H1 (cell line): ENCODE measurements around the gene TSPAN15. TPM values are rescaled to one million over a fixed set of nuclear protein-coding genes. Genes with fewer than 3 reads are reported as not detected.

Source experiments
- ATF3 ChIP-seq: IDR thresholded peaks from 2 replicates; pipeline ENCODE4 v1.6.1; 2011; ENCODE audit warnings: low read depth, mild to moderate bottlenecking, low read length; ENCODE audit not compliant: insufficient read depth
- CHD7 ChIP-seq: fragments of 300-600 bp; sonication (generic); IDR thresholded peaks from 2 replicates; pipeline ENCODE4 v1.7.1; 2012; ENCODE audit warnings: low read length, moderate library complexity, mild to moderate bottlenecking, inconsistent platforms; ENCODE audit not compliant: insufficient replicate concordance
- MAFK ChIP-seq: IDR thresholded peaks from 2 replicates; pipeline ENCODE4 v1.6.1; 2012; ENCODE audit warnings: low read depth, mild to moderate bottlenecking, improper control_type of control experiment, low read length
- POLR2AphosphoS5 ChIP-seq: IDR thresholded peaks from 2 replicates; pipeline ENCODE4 v1.6.1; 2011; ENCODE audit warnings: low read depth, low read length
- SIN3A ChIP-seq, 2 experiments: IDR thresholded peaks in 1 of 2; conservative IDR thresholded peaks in 1 of 2; 2 replicates each; pipeline ENCODE4 v1.6.1; 2011 to 2012; ENCODE audit warnings: low read length in 2 of 2, improper control_type of control experiment in 1 of 2, low read depth in 1 of 2, mild to moderate bottlenecking in 1 of 2
- SIX5 ChIP-seq: IDR thresholded peaks from 2 replicates; pipeline ENCODE4 v1.6.1; 2011; ENCODE audit warnings: mild to moderate bottlenecking, low read depth, low read length
- polyA plus RNA-seq, 7 experiments: library from polyadenylated mRNA; depleted of rRNA in 3 of 7; stranded (reverse) in 5 of 7; unstranded in 2 of 7; fragments of >200 nt in 5 of 7; fragments of 200-250 nt in 2 of 7; gene quantifications; 1 replicate in 5 of 7; 2 replicates in 1 of 7; 4 replicates in 1 of 7; pipeline versions ENCODE4 v1.2.1 to v1.2.3, GENCODE V29; 2011 to 2013; ENCODE audit warnings: missing spikeins in 2 of 7, mixed read lengths in 2 of 7
- total RNA-seq: library from RNA; stranded (reverse); fragmentation: NEBNext Ultra II Directional; extraction: Animal tissue kit (Norgen Biotek cat#: 25700); gene quantifications from 2 replicates; pipeline ENCODE4 v1.2.1, GENCODE V29; 2021

Gene TSPAN15
- total and polyA plus RNA-seq, 2 of the 8 experiments (the other 6 are each of a cell fraction or from before 2014, with no cell fraction given): 9.7 to 20.0 TPM

DNA sequence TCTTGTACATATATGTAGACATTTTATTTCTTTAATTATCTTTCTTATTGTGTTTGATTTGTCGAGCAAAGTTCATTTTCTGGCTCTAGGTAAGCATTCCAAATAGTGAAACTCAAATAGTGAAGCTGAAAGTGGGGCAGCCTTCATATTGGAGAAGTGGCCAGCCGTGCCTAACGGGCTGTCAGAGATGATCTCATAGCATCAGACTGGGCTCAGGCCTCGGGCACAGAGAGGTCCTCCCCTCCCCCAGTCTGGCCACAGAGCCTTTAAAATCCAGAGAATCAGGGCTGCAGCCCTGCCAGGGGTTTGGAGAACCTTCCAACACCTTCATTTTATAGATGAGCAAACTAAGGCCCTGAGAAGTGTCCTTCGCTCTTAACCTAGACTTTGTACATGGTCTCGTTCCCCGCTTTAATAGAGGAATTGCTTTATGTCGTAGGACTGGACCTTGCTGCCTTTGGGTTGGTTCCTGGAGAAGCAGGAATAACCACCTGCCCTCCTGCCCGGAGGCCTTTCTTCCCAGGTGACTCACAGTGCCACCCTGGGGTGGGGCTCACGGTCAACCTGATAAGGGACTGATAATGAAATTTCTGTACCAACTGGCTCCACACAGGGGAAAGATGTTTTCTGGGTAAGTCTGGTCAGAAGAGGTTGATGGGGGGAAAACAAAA, 7.3 kb downstream of the TSPAN15 start (continued):
- TF ChIP-seq CHD7: no peak
- TF ChIP-seq MAFK: no peak
- TF ChIP-seq POLR2AphosphoS5: no peak
- TF ChIP-seq SIX5: no peak
- no peak for TF ChIP-seq SIN3A (conservative IDR thresholded peaks at IDR 0.05 in 1 of 2, IDR thresholded peaks at IDR 0.05 in 1 of 2; ENCODE audit: low read depth in 1 of 2, low read length in 2 of 2)
- no peak for TF ChIP-seq ATF3
